HG02981 (cell line): ENCODE data around the gene CEP20.

ENCODE experiments used
- ATAC-seq: cut with Tn5 transposase; IDR thresholded peaks from one replicate; pipeline ENCODE4 v1.9.1; 2021; ENCODE audit warnings: mild to moderate bottlenecking, moderate library complexity; ENCODE audit not compliant: unreplicated experiment

CEP20 gene

DNA sequence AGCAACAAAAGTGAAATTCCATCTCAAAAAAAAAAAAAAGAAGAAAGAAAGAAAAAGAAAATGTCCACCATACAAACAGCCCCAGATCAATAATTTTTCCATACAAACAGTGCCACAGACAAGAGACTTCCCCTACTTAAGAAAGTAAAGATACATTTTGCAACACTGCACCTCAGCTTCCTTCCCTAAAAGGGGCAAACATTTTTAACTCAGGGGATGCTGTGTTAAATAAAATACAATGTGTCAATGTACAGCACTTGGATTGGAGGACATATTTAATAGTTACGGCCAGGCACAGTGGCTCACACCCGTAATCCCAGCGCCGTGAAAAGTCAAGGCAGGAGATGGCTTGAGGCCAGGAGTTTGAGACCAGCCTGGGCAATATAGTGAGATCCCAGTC lies 53.9 kb downstream of the CEP20 start:
- ATAC-seq, result no peak

GRCh38 chr16:15833541-15833940 lies 54.9 kb downstream of the CEP20 start:
- no peak for ATAC-seq

DNA sequence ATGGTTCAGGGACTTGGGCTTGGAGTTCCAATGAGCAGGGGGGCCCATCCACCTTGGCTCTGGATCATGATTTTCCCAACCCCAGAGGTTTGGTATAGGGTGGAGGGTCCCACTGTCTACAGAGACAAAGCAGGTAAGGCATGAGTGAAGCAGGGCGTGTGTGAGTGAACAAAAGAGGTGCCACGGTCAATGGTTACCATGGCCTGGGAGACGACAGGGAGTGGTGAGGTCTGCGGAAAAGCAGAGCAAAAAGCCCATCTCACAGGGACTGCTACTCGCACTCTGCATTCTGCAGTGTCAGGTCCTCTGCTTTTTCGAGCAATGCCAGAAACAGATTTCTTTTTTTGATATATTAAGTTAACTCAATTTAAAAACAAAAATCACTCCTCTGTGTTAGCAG lies 56.2 kb downstream of the CEP20 start:
- no peak for ATAC-seq

DNA sequence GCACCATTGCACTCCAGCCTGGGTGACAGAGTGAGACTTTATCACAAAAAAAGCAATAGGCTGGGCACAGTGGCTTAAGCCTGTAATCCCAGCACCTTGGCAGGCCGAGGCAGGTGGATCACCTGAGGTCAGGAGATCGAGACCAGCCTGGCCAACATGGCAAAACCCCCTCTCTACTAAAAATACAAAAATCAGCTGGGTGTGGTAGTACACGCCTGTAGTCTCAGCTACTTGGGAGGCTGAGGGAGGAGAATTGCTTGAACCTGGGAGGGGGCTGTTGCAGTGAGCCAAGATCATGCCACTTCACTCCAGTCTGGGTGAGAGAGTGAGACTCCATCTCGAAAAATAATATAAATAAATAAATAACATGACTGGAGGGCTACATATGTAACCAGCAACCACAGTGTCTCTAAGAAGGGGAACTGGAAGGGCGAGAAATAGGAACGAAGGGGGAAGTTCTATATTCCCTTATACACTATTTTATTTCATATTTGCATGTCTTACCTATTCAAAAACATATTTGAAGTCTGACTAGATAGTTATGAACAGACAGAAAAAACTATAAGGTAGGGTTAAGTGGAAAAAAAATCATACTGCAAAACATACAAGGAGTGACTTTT lies 57.5 kb downstream of the CEP20 start:
- ATAC-seq, result no peak

DNA sequence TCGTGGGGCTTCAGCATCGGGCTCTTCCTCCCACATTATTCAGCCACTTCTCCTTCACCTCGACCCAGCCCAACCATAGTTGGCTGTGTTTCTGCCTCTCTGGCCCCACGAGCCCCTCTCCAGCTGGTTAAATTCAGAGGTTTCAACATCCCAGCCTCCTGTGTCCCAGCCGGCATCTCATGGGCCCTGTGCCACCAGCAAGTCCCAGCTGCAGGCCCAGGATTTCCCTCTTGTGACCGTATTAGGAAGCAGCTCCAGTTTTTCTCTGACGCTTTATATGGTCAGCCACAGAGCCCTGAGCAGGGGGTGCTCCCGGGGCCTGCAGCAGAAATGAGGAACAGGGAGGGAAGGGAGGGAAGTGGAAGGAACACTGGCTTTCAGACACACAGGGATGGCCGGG lies 58.9 kb downstream of the CEP20 start:
- no peak for ATAC-seq

- ATAC-seq, result no peak
Observed at GRCh38 chr16:15827709-15828343, 60.6 kb downstream of the CEP20 start.

DNA sequence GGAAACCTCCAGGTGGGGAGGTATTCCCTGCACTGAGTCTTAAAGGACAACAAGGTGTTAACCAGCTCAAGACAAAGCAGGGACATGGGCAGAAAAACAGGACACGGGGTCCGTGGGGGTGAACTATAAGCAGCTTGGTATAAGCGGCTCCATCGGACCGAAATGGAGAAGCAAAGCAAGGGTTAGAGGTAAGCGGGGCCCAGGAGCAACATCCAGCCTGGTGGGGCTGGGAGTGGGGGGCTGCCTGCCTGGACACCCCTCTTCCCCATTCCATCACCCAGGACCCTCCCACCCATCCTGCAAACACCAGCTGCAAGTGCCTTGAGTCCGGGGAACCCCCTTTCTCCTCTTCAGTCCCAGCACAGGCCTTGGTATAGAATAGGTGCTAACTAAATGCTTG lies 61.1 kb downstream of the CEP20 start:
- ATAC-seq, result no peak

GRCh38 chr16:15825750-15826305 lies 62.6 kb downstream of the CEP20 start:
- ATAC-seq, result no peak

- ATAC-seq, result no peak
Observed at GRCh38 chr16:15822957-15823356, 65.4 kb downstream of the CEP20 start.

- ATAC-seq, result no peak
Observed at GRCh38 chr16:15820837-15821236, 67.6 kb downstream of the CEP20 start.

GRCh38 chr16:15819046-15819445 lies 69.4 kb downstream of the CEP20 start:
- ATAC-seq, result no peak

DNA sequence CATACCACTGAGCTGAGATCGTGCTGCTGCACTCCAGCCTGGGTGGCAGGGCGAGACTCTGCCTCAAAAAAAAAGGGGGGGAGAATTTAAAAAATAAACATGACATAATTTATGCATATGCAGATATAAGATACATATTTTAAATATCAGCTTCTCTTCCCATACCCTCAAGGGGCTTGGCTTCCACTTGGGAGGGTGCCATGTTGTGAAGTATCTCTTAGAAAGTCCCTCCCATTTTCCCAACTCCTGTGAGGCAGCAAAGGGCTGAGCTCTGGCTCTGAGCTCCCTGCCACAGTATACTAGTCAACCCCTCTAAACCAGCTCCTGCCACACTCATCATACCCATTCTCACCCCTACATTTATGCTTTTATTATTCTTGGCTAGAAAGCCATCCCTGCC lies 71.0 kb downstream of the CEP20 start:
- ATAC-seq, result no peak

DNA sequence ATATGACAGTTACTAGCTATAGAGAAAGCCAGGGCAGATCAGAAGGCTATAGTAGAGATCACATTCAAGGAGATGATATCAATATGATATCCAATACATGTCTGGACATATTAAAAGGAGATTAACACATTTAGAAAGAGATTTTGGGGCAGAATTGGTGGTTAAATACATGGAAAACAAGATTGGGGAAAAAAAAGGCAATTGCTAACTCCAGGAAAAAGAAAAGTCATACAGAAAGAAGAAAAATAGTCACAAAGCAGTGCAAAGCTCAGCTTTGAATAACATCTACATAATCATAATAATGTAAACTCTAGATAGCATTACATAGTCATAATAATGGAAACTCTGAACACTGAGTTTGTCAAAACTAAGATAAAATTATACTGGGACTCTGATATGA lies 72.2 kb downstream of the CEP20 start:
- no peak for ATAC-seq
